ENCODE results near the gene CCDC87.

CCDC87 gene

GRCh38 chr11:66557733-66558326 lies 35.0 kb downstream of the CCDC87 start:
- H2BK5ac ChIP-seq (ENCODE audit: low read length), result no peak overlapping the region
- no CpG with 5 or more reads among the region's 24 CpGs for WGBS (ENCODE audit: extremely low coverage, insufficient coverage, low lambda C conversion rate)
- DNase-seq, result no peak

GRCh38 chr11:66556086-66556485 lies 36.8 kb downstream of the CCDC87 start:
- no peak overlapping the region for H4K5ac ChIP-seq (ENCODE audit: low read length)
- H2BK15ac ChIP-seq (replicated peaks; ENCODE audit: low read depth), result no peak overlapping the region
- no CpG with 5 or more reads among the region's 7 CpGs for WGBS (ENCODE audit: extremely low coverage, insufficient coverage, low lambda C conversion rate)
- DNase-seq, result no peak
- no peak overlapping the region for H3K4me3 ChIP-seq (ENCODE audit: low read length)
- H3K27me3 ChIP-seq (ENCODE audit: insufficient read depth, low read length, poor library complexity), result no peaks in the 10 kb centered on the region
- H2AK5ac ChIP-seq (ENCODE audit: low read length), result no peak overlapping the region
- H3K9ac ChIP-seq (ENCODE audit: low read length), result no peak overlapping the region
- H3K79me2 ChIP-seq (ENCODE audit: control insufficient read depth, insufficient read depth, low read length), result no peaks in the 10 kb centered on the region
- H3K4me2 ChIP-seq (ENCODE audit: low read length), result no peak overlapping the region
- H3K18ac ChIP-seq (ENCODE audit: low read length), result no peak overlapping the region
- no peaks in the 10 kb centered on the region for H3K79me1 ChIP-seq (ENCODE audit: low read length)
- H3K56ac ChIP-seq (ENCODE audit: low read length), result no peak overlapping the region
- no peak overlapping the region for H3K27ac ChIP-seq (ENCODE audit: low read depth, low read length)
- H3K36me3 ChIP-seq (ENCODE audit: control insufficient read depth, insufficient read depth, low read length), result no peaks in the 10 kb centered on the region
- no peak overlapping the region for H4K8ac ChIP-seq (ENCODE audit: low read depth, low read length)
- H3K23ac ChIP-seq (ENCODE audit: low read length), result no peak overlapping the region
- no peaks in the 10 kb centered on the region for H3K4me1 ChIP-seq (ENCODE audit: control insufficient read depth, low read depth, low read length)
- no peak overlapping the region for H3K4ac ChIP-seq (ENCODE audit: low read depth, low read length)
- H2BK5ac ChIP-seq (ENCODE audit: low read length), result no peak overlapping the region
- H2BK120ac ChIP-seq (ENCODE audit: low read depth, low read length), result no peak overlapping the region

More at GRCh38 chr11:66557733-66558326, 35.0 kb downstream of the CCDC87 start:
- no peaks in the 10 kb centered on the region for H3K27me3 ChIP-seq (ENCODE audit: insufficient read depth, low read length, poor library complexity)
- H4K8ac ChIP-seq (ENCODE audit: low read depth, low read length), result no peak overlapping the region
- H3K4me2 ChIP-seq (ENCODE audit: low read length), result no peak overlapping the region
- H3K4me1 ChIP-seq (ENCODE audit: control insufficient read depth, low read depth, low read length), result no peaks in the 10 kb centered on the region
- H3K23ac ChIP-seq (ENCODE audit: low read length), result no peak overlapping the region
- H3K36me3 ChIP-seq (ENCODE audit: control insufficient read depth, insufficient read depth, low read length), result no peaks in the 10 kb centered on the region
- no peak overlapping the region for H3K4me3 ChIP-seq (ENCODE audit: low read length)
- H3K79me2 ChIP-seq (ENCODE audit: control insufficient read depth, insufficient read depth, low read length), result no peaks in the 10 kb centered on the region
- no peak overlapping the region for H3K56ac ChIP-seq (ENCODE audit: low read length)
- no peak overlapping the region for H2BK120ac ChIP-seq (ENCODE audit: low read depth, low read length)
- H3K4ac ChIP-seq (ENCODE audit: low read depth, low read length), result no peak overlapping the region
- H2BK15ac ChIP-seq (replicated peaks; ENCODE audit: low read depth), result no peak overlapping the region
- no peak overlapping the region for H3K27ac ChIP-seq (ENCODE audit: low read depth, low read length)
- H4K5ac ChIP-seq (ENCODE audit: low read length), result no peak overlapping the region
- H3K18ac ChIP-seq (ENCODE audit: low read length), result no peak overlapping the region
- no peak overlapping the region for H3K9ac ChIP-seq (ENCODE audit: low read length)
- no peaks in the 10 kb centered on the region for H3K79me1 ChIP-seq (ENCODE audit: low read length)
- H2AK5ac ChIP-seq (ENCODE audit: low read length), result no peak overlapping the region

GRCh38 chr11:66555416-66555815 lies 37.4 kb downstream of the CCDC87 start:
- Histone ChIP-seq H3K9ac (ENCODE audit: low read length) (no peak overlapping the region), H4K8ac (ENCODE audit: low read depth, low read length) (no peak overlapping the region), H3K23ac (ENCODE audit: low read length) (no peak overlapping the region), H3K27me3 (ENCODE audit: insufficient read depth, low read length, poor library complexity) (no peaks in the 10 kb centered on the region), H3K79me2 (ENCODE audit: control insufficient read depth, insufficient read depth, low read length) (no peaks in the 10 kb centered on the region), H3K27ac (ENCODE audit: low read depth, low read length) (no peak overlapping the region), H3K79me1 (ENCODE audit: low read length) (no peaks in the 10 kb centered on the region), H3K4ac (ENCODE audit: low read depth, low read length) (no peak overlapping the region), H2BK5ac (ENCODE audit: low read length) (no peak overlapping the region), H3K4me1 (ENCODE audit: control insufficient read depth, low read depth, low read length) (no peaks in the 10 kb centered on the region), H3K56ac (ENCODE audit: low read length) (no peak overlapping the region), H3K4me2 (ENCODE audit: low read length) (no peak overlapping the region), H4K5ac (ENCODE audit: low read length) (no peak overlapping the region), H2AK5ac (ENCODE audit: low read length) (no peak overlapping the region), H3K36me3 (ENCODE audit: control insufficient read depth, insufficient read depth, low read length) (no peaks in the 10 kb centered on the region), H3K18ac (ENCODE audit: low read length) (no peak overlapping the region), H2BK15ac (replicated peaks; ENCODE audit: low read depth) (no peak overlapping the region), H2BK120ac (ENCODE audit: low read depth, low read length) (no peak overlapping the region), H3K4me3 (ENCODE audit: low read length) (no peak overlapping the region)
- no CpG with 5 or more reads among the region's 3 CpGs for WGBS (ENCODE audit: extremely low coverage, insufficient coverage, low lambda C conversion rate)
- no peak for DNase-seq

GRCh38 chr11:66554602-66555001 lies 38.3 kb downstream of the CCDC87 start:
- H3K36me3 ChIP-seq (ENCODE audit: control insufficient read depth, insufficient read depth, low read length), result no peaks in the 10 kb centered on the region
- H3K27me3 ChIP-seq (ENCODE audit: insufficient read depth, low read length, poor library complexity), result no peaks in the 10 kb centered on the region
- no peak overlapping the region for H3K23ac ChIP-seq (ENCODE audit: low read length)
- no peaks in the 10 kb centered on the region for H3K79me2 ChIP-seq (ENCODE audit: control insufficient read depth, insufficient read depth, low read length)
- H3K4ac ChIP-seq (ENCODE audit: low read depth, low read length), result no peak overlapping the region
- no CpG with 5 or more reads among the region's 5 CpGs for WGBS (ENCODE audit: extremely low coverage, insufficient coverage, low lambda C conversion rate)
- H4K5ac ChIP-seq (ENCODE audit: low read length), result no peak overlapping the region
- H4K8ac ChIP-seq (ENCODE audit: low read depth, low read length), result no peak overlapping the region
- no peak overlapping the region for H2BK120ac ChIP-seq (ENCODE audit: low read depth, low read length)
- no peak overlapping the region for H3K56ac ChIP-seq (ENCODE audit: low read length)
- no peak overlapping the region for H3K4me3 ChIP-seq (ENCODE audit: low read length)
- H3K27ac ChIP-seq (ENCODE audit: low read depth, low read length), result no peak overlapping the region
- no peak overlapping the region for H2AK5ac ChIP-seq (ENCODE audit: low read length)
- no peaks in the 10 kb centered on the region for H3K79me1 ChIP-seq (ENCODE audit: low read length)
- H2BK5ac ChIP-seq (ENCODE audit: low read length), result no peak overlapping the region
- no peak overlapping the region for H3K9ac ChIP-seq (ENCODE audit: low read length)
- H3K18ac ChIP-seq (ENCODE audit: low read length), result no peak overlapping the region
- H3K4me1 ChIP-seq (ENCODE audit: control insufficient read depth, low read depth, low read length), result no peaks in the 10 kb centered on the region
- H2BK15ac ChIP-seq (replicated peaks; ENCODE audit: low read depth), result no peak overlapping the region
- no peak for DNase-seq
- H3K4me2 ChIP-seq (ENCODE audit: low read length), result no peak overlapping the region

- H3K4me3 ChIP-seq (ENCODE audit: low read length), result no peak overlapping the region
- H3K4ac ChIP-seq (ENCODE audit: low read depth, low read length), result no peak overlapping the region
- no peak overlapping the region for H2BK120ac ChIP-seq (ENCODE audit: low read depth, low read length)
- no peak overlapping the region for H3K18ac ChIP-seq (ENCODE audit: low read length)
- H3K4me2 ChIP-seq (ENCODE audit: low read length), result no peak overlapping the region
- no peaks in the 10 kb centered on the region for H3K79me2 ChIP-seq (ENCODE audit: control insufficient read depth, insufficient read depth, low read length)
- no peaks in the 10 kb centered on the region for H3K27me3 ChIP-seq (ENCODE audit: insufficient read depth, low read length, poor library complexity)
- H2BK5ac ChIP-seq (ENCODE audit: low read length), result no peak overlapping the region
- no peak for DNase-seq
- whole genome bisulfite sequencing (ENCODE audit: extremely low coverage, insufficient coverage, low lambda C conversion rate), result no CpG with 5 or more reads among the region's 4 CpGs
- no peak overlapping the region for H4K8ac ChIP-seq (ENCODE audit: low read depth, low read length)
- no peak overlapping the region for H3K27ac ChIP-seq (ENCODE audit: low read depth, low read length)
- no peaks in the 10 kb centered on the region for H3K79me1 ChIP-seq (ENCODE audit: low read length)
- no peaks in the 10 kb centered on the region for H3K36me3 ChIP-seq (ENCODE audit: control insufficient read depth, insufficient read depth, low read length)
- no peak overlapping the region for H4K5ac ChIP-seq (ENCODE audit: low read length)
- no peak overlapping the region for H3K23ac ChIP-seq (ENCODE audit: low read length)
- H3K56ac ChIP-seq (ENCODE audit: low read length), result no peak overlapping the region
- no peak overlapping the region for H2BK15ac ChIP-seq (replicated peaks; ENCODE audit: low read depth)
- no peak overlapping the region for H2AK5ac ChIP-seq (ENCODE audit: low read length)
- H3K9ac ChIP-seq (ENCODE audit: low read length), result no peak overlapping the region
- no peaks in the 10 kb centered on the region for H3K4me1 ChIP-seq (ENCODE audit: control insufficient read depth, low read depth, low read length)
Observed at GRCh38 chr11:66550887-66551286, 42.0 kb downstream of the CCDC87 start.

- H2BK120ac ChIP-seq (ENCODE audit: low read depth, low read length), result no peak overlapping the region
- H3K79me1 ChIP-seq (ENCODE audit: low read length), result no peaks in the 10 kb centered on the region
- no peak overlapping the region for H3K23ac ChIP-seq (ENCODE audit: low read length)
- H3K56ac ChIP-seq (ENCODE audit: low read length), result no peak overlapping the region
- no CpG with 5 or more reads among the region's 3 CpGs for WGBS (ENCODE audit: extremely low coverage, insufficient coverage, low lambda C conversion rate)
- H3K36me3 ChIP-seq (ENCODE audit: control insufficient read depth, insufficient read depth, low read length), result no peaks in the 10 kb centered on the region
- no peak overlapping the region for H4K5ac ChIP-seq (ENCODE audit: low read length)
- no peak overlapping the region for H4K8ac ChIP-seq (ENCODE audit: low read depth, low read length)
- no peak for DNase-seq
- no peak overlapping the region for H2BK5ac ChIP-seq (ENCODE audit: low read length)
- H3K27ac ChIP-seq (ENCODE audit: low read depth, low read length), result no peak overlapping the region
- no peaks in the 10 kb centered on the region for H3K27me3 ChIP-seq (ENCODE audit: insufficient read depth, low read length, poor library complexity)
- no peak overlapping the region for H3K4ac ChIP-seq (ENCODE audit: low read depth, low read length)
- no peaks in the 10 kb centered on the region for H3K79me2 ChIP-seq (ENCODE audit: control insufficient read depth, insufficient read depth, low read length)
- no peak overlapping the region for H3K4me3 ChIP-seq (ENCODE audit: low read length)
- H2AK5ac ChIP-seq (ENCODE audit: low read length), result no peak overlapping the region
- H3K4me2 ChIP-seq (ENCODE audit: low read length), result no peak overlapping the region
- no peak overlapping the region for H2BK15ac ChIP-seq (replicated peaks; ENCODE audit: low read depth)
- H3K18ac ChIP-seq (ENCODE audit: low read length), result no peak overlapping the region
- no peak overlapping the region for H3K9ac ChIP-seq (ENCODE audit: low read length)
- no peaks in the 10 kb centered on the region for H3K4me1 ChIP-seq (ENCODE audit: control insufficient read depth, low read depth, low read length)
Observed at GRCh38 chr11:66549696-66550095, 43.2 kb downstream of the CCDC87 start.
